GM18861 (cell line): ENCODE data around the gene CEMIP.

Experiments
- ATAC-seq: cut with Tn5 transposase; IDR thresholded peaks from one replicate; pipeline ENCODE4 v1.9.1; 2021; ENCODE audit not compliant: unreplicated experiment

CEMIP gene

GRCh38 chr15:80976851-80977250 lies 197.7 kb downstream of the CEMIP start:
- ATAC-seq = no peak

DNA sequence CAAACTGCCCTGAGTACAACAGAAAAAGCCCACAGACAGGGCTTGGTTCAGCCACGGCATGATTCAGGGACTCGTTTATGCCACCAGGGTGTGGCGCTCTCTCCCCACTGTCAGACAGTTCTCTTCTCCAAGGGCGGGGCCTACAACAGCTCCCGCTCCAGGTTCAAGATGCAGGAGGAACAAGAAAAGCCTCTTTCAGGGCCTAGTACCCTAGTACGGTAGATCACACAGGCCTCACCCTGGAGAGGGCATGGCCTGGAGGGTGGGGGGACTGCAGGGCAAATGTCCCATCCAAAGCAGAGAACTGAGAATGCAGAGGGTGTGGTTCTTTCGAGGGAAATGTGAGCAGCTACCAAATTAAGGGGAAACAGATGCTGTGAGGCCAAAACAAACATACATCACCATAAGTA lies 198.5 kb downstream of the CEMIP start:
- ATAC-seq = no peak

DNA sequence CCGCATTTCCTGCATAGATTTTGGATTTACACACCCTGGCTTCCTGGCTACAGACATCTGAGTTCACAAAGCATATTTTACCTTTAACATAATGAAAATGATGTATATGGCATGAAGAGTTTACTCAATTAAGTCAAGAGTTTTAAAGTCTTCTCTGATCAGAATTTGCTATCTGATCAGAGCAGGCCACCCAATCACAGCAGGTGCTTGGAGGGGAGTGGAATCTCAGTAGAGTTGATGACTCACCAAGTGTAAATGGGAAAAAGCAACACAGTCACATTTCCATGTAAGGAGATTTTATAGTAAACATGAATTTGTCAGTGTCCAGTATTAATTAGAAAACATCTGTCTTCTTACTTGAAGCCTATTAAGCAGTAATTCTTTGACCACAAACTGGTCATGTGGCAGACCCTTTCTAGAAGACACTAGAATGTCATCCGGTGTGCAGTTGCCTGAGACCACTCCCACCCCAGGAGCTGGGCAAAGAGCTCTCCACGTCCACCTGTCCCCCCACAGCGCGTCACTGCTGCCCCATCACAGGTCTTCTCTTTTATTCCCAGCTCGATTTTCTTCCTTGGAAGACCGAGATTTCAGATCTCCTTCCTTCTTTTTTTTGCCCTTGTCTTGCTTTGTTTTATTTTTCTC lies 199.6 kb downstream of the CEMIP start:
- ATAC-seq = no peak

- ATAC-seq = no peak
Measured at GRCh38 chr15:80979538-80980200, 200.5 kb downstream of the CEMIP start.

DNA sequence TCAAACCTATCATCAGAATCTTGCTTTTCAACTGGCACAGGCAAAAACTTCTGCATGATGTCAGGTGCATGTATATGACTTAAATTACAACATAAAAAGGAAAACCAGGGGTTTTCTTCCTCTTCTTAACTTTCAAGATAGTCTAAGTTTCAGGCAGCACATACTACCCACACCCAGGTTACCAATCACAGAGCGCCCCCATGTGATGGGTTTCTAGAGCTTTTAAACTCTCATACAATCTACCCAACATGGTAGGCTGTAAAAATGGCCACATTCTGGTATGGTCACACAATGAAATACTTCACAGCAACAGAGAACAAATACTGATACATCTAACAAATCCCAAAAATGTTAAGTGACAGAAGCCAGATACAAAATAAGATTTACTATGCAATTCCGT lies 203.0 kb downstream of the CEMIP start:
- no peak for ATAC-seq

DNA sequence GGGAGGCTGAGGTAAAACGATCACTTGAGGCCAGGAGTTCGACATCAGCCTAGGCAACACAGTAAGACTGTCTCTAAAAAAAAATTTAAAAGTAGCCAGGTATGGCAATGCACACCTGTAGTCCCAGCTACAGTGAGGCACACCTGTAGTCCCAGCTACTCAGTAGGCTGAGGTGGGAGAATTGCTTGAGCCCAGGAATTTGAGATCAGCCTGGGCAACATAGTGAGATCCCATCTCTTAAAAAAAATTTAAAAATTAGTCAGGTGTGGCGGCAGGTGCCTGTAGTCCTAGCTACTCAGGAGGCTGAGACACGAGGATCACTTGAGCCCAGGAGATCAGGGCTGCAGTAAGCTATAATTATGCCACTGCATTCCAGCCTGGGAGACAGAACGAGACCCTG lies 203.7 kb downstream of the CEMIP start:
- no peak for ATAC-seq

- ATAC-seq = no peak
Measured at GRCh38 chr15:80984856-80985255, 205.7 kb downstream of the CEMIP start.

DNA sequence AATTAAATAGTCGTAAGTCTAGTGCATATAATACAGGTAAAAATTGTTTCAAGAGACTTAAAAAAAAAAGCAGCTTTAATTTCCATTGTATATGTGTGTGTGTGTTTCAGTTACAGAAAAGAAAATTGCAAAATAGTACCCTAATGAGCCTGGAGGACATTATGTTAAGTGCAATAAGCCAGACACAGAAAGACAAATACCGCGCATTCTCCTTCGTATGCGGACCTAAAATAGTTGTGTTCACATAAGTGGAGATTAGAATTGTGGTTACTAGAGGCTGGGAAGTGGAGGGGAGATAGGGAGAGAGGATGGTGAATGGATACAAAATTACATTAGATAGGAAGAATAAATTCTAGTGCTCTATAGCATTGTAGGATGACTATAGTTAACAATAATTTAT lies 206.8 kb downstream of the CEMIP start:
- no peak for ATAC-seq

- no peak for ATAC-seq
Measured at GRCh38 chr15:80986487-80986886, 207.3 kb downstream of the CEMIP start.

- no peak for ATAC-seq
Measured at GRCh38 chr15:80988148-80988796, 209.1 kb downstream of the CEMIP start.

DNA sequence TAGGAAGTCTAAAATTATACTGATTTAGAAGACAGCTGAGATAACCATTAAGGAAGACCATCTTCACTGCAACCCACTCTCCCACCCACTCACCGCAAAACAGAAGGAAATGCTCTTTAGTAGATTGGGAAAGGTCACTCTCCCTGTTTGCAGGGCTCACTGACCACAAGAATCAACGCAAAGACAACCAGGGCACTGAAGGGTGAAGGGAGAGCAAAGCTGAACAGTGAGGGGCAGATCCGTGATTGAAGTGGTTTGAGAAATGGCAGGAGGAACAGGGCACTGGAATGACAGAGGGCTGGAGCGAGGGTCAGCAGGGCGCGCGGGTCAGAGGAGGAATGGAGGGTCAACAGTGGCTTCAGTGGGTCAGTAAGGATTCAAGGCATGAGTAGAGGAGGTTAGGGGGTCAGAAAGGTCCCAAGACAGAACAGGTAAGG lies 209.9 kb downstream of the CEMIP start:
- no peak for ATAC-seq

GRCh38 chr15:80989518-80990478 lies 210.6 kb downstream of the CEMIP start, which contains the start of gene MESD:
Gene MESD (minus strand): TSS chr15:80989819. CDS start chr15:80989791, 28 bp downstream.
- peak; percentile 94 for ATAC-seq

DNA sequence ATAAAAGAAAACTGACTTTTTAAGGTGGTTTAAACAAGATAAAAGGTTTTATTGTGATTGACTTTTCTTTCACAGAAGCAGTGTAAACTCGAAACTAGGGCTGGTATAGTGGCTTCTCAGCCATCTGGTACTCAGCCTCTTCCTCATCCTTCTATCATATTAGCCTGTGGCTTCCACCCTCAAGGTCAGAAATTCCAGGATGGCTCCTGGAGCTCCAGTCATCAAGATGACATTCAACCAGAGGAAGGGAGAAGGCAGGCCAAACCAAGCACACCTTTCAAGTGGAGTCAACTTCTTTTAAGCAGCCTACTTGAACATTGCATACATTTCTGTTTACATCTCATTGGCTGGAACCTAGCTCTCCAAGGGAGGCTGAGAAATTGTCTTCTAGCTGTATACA lies 211.8 kb downstream of the CEMIP start:
- ATAC-seq = no peak

DNA sequence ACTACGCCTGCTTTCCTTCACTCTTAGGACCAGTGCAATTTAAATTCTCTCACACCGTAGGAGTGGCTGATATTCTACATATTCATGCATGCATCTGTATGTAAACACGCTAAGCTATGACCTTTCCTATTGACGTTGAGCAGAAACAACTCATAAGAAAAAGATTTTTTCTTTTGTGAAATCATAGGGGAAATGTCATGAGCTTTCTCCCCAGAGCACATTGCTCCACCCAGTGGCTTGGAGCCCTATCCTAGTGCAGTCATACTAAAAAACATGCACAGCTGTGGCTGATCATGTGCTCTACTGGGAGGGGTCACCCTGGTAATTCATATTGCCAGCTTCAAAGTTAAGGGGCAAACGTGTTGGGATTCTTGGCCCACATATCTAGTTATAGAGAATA lies 212.3 kb downstream of the CEMIP start:
- no peak for ATAC-seq

- no peak for ATAC-seq
Measured at GRCh38 chr15:80992006-80992405, 212.8 kb downstream of the CEMIP start.

DNA sequence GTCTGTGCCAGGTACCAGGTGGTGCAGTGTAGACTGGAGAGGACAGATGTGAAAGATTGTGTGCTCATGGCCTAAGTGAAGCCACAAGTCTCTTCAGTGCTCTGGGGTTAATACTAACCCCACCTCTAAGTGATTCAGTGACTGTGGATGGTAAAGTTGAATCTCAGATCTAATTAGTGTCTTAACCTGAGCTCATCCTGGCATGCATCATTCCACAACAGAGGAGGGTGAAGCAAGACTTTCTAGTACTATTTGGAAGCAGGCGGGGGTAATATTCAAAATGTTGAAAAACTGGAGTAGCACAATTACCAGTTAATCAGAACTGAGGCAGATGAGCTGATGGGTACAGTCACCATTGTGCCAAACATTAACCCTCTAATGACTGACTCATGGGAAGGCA lies 213.3 kb downstream of the CEMIP start:
- ATAC-seq = no peak

GRCh38 chr15:80996247-80996646 lies 217.1 kb downstream of the CEMIP start:
- ATAC-seq = no peak

DNA sequence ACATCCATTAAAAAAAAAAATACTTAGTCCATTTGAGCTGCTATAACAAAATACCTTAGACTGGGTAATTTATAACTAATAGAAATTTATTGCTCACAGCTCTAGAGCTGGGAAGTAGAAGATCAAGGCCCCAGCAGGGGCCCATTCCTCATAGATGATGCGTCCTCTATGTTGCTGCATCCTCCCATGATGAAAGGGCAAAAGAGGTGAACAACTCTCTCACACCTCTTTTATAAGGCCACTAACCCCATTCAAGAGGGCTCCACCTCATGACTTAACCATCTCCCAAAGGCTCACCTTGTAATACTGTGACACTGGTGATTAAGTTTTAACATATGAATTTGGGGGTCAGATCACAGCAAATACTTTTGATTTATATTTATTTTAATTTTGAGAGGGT lies 218.5 kb downstream of the CEMIP start:
- no peak for ATAC-seq

DNA sequence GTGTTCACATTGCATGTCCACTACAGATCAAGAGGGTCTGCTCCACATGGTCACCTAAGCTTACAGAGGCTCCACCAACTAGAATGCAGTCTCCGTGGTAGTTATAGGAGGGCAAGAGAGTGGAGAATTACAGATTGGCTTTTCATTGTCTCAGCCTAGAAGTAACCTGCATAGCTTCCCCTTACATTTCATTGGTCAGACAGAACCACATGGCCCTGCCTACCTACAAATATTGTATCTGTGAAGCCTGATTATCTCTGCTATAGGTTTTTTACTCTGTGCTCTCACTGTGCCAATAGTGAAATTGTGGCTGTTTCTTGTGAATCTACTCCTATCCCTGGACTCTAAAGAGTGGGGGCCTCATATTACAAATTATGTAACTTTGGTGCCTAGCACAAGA lies 219.1 kb downstream of the CEMIP start:
- no peak for ATAC-seq

- no peak for ATAC-seq
Measured at GRCh38 chr15:80999623-81000036, 220.5 kb downstream of the CEMIP start.

DNA sequence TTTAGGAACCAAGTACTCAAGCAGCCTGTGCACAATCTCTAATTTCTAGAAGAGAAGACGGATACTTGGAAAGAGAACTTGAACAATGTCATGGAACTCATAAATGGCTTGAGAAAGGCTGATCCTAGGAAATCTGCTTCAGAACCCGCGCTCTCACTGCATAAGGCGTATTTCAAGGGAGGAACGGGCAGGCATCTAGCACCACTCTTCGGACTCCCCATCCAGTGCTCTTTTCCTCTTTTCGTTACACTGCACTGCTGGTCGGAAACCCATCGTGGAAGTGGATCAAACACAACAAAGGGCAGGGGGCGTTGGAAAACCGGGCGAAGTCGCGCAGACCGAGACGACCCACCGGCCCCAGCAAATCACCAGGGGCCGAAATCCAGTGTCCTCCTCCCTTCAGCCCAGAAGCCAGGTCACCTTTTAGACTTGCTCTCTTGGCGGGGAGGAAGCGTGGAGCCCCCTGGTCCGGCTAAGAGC lies 221.0 kb downstream of the CEMIP start:
- no peak for ATAC-seq
